HepG2 (cell line): ENCODE data around the gene ABHD12. TPM values are rescaled to one million over a fixed set of nuclear protein-coding genes. Genes with fewer than 3 reads are reported as not detected.

Source experiments
- AGO1 ChIP-seq: fragments of 200-400 bp; formaldehyde crosslinking; IDR thresholded peaks from 2 replicates; pipeline ENCODE4 v1.6.1; 2017; ENCODE audit warnings: mild to moderate bottlenecking, low read depth, low read length, moderate library complexity; ENCODE audit not compliant: poor library complexity, severe bottlenecking
- ARID2 ChIP-seq: sonication (generic); formaldehyde crosslinking; IDR thresholded peaks from 2 replicates; pipeline ENCODE4 v1.8.1; 2022; ENCODE audit warnings: mild to moderate bottlenecking, missing genetic modification reagents, borderline replicate concordance
- ATF6 ChIP-seq: sonication (generic); formaldehyde crosslinking; conservative IDR thresholded peaks from 2 replicates; pipeline ENCODE4 v1.4.0; 2020; ENCODE audit warnings: missing genetic modification reagents
- ATM ChIP-seq: fragments of 450-650 bp; IDR thresholded peaks from 2 replicates; pipeline ENCODE4 v1.7.1; 2017; ENCODE audit warnings: mild to moderate bottlenecking, borderline replicate concordance
- HOXA3 ChIP-seq: sonication (generic); formaldehyde crosslinking; IDR thresholded peaks from 2 replicates; pipeline ENCODE4 v1.5.0; 2020; ENCODE audit warnings: missing genetic modification reagents
- IRF1 ChIP-seq: sonication (generic); formaldehyde crosslinking; IDR thresholded peaks from 2 replicates; pipeline ENCODE4 v1.4.0; 2020; ENCODE audit warnings: low read depth, mild to moderate bottlenecking, missing genetic modification reagents
- NR3C1 ChIP-seq: sonication (generic); formaldehyde crosslinking; IDR thresholded peaks from 2 replicates; pipeline ENCODE4 v1.4.0; 2020; ENCODE audit warnings: missing genetic modification reagents
- SNAPC5 ChIP-seq: sonication (generic); formaldehyde crosslinking; IDR thresholded peaks from 2 replicates; pipeline ENCODE4 v1.8.1; 2023; ENCODE audit warnings: mild to moderate bottlenecking, missing genetic modification reagents, borderline replicate concordance
- SP2 ChIP-seq: sonication (generic); formaldehyde crosslinking; IDR thresholded peaks from 2 replicates; pipeline ENCODE4 v1.5.1; 2020; ENCODE audit warnings: mild to moderate bottlenecking, missing genetic modification reagents
- TFAP4 ChIP-seq: sonication (generic); IDR thresholded peaks from 2 replicates; pipeline ENCODE4 v1.6.1; 2016; ENCODE audit warnings: low read depth, borderline replicate concordance
- UBTF ChIP-seq: sonication (generic); formaldehyde crosslinking; IDR thresholded peaks from 2 replicates; pipeline ENCODE4 v1.4.0; 2020; ENCODE audit warnings: mild to moderate bottlenecking, missing genetic modification reagents
- ZBTB42 ChIP-seq: sonication (generic); formaldehyde crosslinking; IDR thresholded peaks from 2 replicates; pipeline ENCODE4 v1.5.0; 2020; ENCODE audit warnings: mild to moderate bottlenecking, missing genetic modification reagents
- ZEB1 ChIP-seq: IDR thresholded peaks from 2 replicates; pipeline ENCODE4 v1.6.1; 2012; ENCODE audit warnings: mild to moderate bottlenecking, low read depth, inconsistent platforms; ENCODE audit not compliant: insufficient replicate concordance
- ZNF3 ChIP-seq: IDR thresholded peaks from 2 replicates; pipeline ENCODE4 v1.7.0; 2017; ENCODE audit warnings: inconsistent platforms
- ZNF362 ChIP-seq: sonication (generic); formaldehyde crosslinking; IDR thresholded peaks from 2 replicates; pipeline ENCODE4 v1.4.0; 2020; ENCODE audit warnings: missing genetic modification reagents, mild to moderate bottlenecking, borderline replicate concordance
- ZNF772 ChIP-seq: sonication (generic); formaldehyde crosslinking; IDR thresholded peaks from 2 replicates; pipeline ENCODE4 v1.5.0; 2020; ENCODE audit warnings: mild to moderate bottlenecking, missing genetic modification reagents
- ZXDC ChIP-seq: sonication (generic); formaldehyde crosslinking; IDR thresholded peaks from 2 replicates; pipeline ENCODE4 v1.5.0; 2020; ENCODE audit warnings: mild to moderate bottlenecking, missing genetic modification reagents
- polyA plus RNA-seq, 8 experiments: library from polyadenylated mRNA; depleted of rRNA in 3 of 8; stranded (reverse) in 7 of 8; unstranded in 1 of 8; fragments of >200 nt; fragmentation: Illumina TruSeq in 4 of 8; extraction: Trizol in 4 of 8; gene quantifications; 2 replicates each; pipeline versions ENCODE4 v1.2.1 to v1.2.3, GENCODE V29; 2011 to 2016; ENCODE audit warnings: low read depth in 4 of 8, missing spikeins in 1 of 8, mixed read lengths in 1 of 8; ENCODE audit not compliant: insufficient read depth in 1 of 8
- total RNA-seq, 5 experiments: library from RNA; depleted of rRNA; stranded (reverse); fragments of >200 nt; fragmentation: Illumina TruSeq; extraction: Trizol; gene quantifications; 2 replicates each; pipeline ENCODE4 v1.2.3, GENCODE V29; 2016; ENCODE audit warnings: low read depth in 1 of 5

ABHD12 gene
- total and polyA plus RNA-seq, 2 of the 13 experiments (the other 11 are each of a cell fraction or from before 2014, with no cell fraction given): 23.5 to 72.1 TPM

GRCh38 chr20:25338112-25339023, 52.3 kb downstream of the ABHD12 start (continued):
- TF ChIP-seq TFAP4 (peak; percentile 80; the same call in 1 of the 2 replicates), SNAPC5 (no peak; the same call in 1 of the 2 replicates), SP2 (CRISPR knock-in tag) (no peak), HOXA3 (CRISPR knock-in tag) (peak; percentile 94), ZEB1 (no peak), NR3C1 (CRISPR knock-in tag) (no peak), ZXDC (CRISPR knock-in tag) (peak; percentile 89), ZBTB42 (peak; percentile 85; the same call in 1 of the 2 replicates), IRF1 (CRISPR knock-in tag) (no peak; the same call in 1 of the 2 replicates), ZNF772 (CRISPR knock-in tag) (peak; percentile 93), ATM (no peak), AGO1 (no peak), ARID2 (no peak), ZNF3 (CRISPR knock-in tag) (no peak), UBTF (peak; percentile 43; the same call in 1 of the 2 replicates), ZNF362 (CRISPR knock-in tag) (peak; percentile 97), ATF6 (CRISPR knock-in tag) (no peak)
